ENCODE results near the gene ARL8A. TPM values are rescaled to one million over a fixed set of nuclear protein-coding genes. Genes with fewer than 3 reads are reported as not detected.

ARL8A gene
- total and polyA plus RNA-seq, 2 experiments from 2014 or later = 30.3 to 32.7 TPM

DNA sequence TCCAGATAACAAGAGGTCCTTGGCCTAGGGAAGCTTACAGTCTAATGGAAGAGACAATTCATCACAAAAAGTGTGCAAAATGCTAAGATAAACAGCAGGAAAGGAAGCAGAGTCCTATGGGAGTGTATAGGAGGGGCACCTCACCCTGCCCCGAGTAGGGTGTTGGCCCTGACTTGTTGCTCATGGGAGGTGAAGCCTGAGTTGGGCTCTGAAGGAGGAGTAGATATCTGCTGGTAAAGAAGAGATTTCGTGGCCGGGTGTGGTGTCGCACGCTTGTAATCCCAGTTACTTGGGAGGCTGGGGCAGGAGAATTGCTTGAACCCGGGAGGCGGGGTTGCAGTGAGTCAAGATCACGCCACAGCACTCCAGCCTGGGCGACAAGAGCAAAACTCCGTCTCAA is 40.5 kb downstream of the ARL8A start (continued):
- TF ChIP-seq, protein P1, sequence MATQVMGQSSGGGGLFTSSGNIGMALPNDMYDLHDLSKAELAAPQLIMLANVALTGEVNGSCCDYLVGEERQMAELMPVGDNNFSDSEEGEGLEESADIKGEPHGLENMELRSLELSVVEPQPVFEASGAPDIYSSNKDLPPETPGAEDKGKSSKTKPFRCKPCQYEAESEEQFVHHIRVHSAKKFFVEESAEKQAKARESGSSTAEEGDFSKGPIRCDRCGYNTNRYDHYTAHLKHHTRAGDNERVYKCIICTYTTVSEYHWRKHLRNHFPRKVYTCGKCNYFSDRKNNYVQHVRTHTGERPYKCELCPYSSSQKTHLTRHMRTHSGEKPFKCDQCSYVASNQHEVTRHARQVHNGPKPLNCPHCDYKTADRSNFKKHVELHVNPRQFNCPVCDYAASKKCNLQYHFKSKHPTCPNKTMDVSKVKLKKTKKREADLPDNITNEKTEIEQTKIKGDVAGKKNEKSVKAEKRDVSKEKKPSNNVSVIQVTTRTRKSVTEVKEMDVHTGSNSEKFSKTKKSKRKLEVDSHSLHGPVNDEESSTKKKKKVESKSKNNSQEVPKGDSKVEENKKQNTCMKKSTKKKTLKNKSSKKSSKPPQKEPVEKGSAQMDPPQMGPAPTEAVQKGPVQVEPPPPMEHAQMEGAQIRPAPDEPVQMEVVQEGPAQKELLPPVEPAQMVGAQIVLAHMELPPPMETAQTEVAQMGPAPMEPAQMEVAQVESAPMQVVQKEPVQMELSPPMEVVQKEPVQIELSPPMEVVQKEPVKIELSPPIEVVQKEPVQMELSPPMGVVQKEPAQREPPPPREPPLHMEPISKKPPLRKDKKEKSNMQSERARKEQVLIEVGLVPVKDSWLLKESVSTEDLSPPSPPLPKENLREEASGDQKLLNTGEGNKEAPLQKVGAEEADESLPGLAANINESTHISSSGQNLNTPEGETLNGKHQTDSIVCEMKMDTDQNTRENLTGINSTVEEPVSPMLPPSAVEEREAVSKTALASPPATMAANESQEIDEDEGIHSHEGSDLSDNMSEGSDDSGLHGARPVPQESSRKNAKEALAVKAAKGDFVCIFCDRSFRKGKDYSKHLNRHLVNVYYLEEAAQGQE (IDR thresholded peaks at IDR 0.05; ENCODE audit: unreplicated experiment) = no peak

GRCh38 chr1:202101184-202101583 is 43.4 kb downstream of the ARL8A start:
- no peak overlapping the region for H3K4me3 Mint-ChIP-seq
- no peaks in the 10 kb centered on the region for H4K20me1 ChIP-seq (replicated peaks; ENCODE audit: insufficient read depth)
- no peaks in the 10 kb centered on the region for H3K36me3 Mint-ChIP-seq (ENCODE audit: low read depth)
- no peaks in the 10 kb centered on the region for H3K9me3 Mint-ChIP-seq
- no peak overlapping the region for H3K4me3 ChIP-seq
- no peaks in the 10 kb centered on the region for H3K27me3 ChIP-seq (ENCODE audit: insufficient read depth)
- peaks cover 5% of the 10 kb centered on the region for H3K27me3 Mint-ChIP-seq (ENCODE audit: insufficient read depth, low read depth, poor library complexity)
- ATAC-seq = peak; percentile 20
- peaks cover 11% of the 10 kb centered on the region for H3K4me1 ChIP-seq (ENCODE audit: insufficient read depth)
- H3K27ac ChIP-seq (ENCODE audit: low read depth) = no peak overlapping the region
- peaks cover 22% of the 10 kb centered on the region for H3K4me1 Mint-ChIP-seq
- no peak overlapping the region for H3K27ac Mint-ChIP-seq
- DNase-seq (ENCODE audit: low spot score) = no peak
- no peaks in the 10 kb centered on the region for H3K9me2 ChIP-seq (ENCODE audit: insufficient read depth)
- no peaks in the 10 kb centered on the region for H3F3A ChIP-seq (replicated peaks; ENCODE audit: low read depth)
- H3K79me2 ChIP-seq (replicated peaks; ENCODE audit: insufficient read depth) = no peaks in the 10 kb centered on the region
- H2AFZ ChIP-seq = peak overlapping the region; percentile 78
- no peak for TF ChIP-seq CREB1 (CRISPR knock-in tag; IDR thresholded peaks at IDR 0.05; ENCODE audit: low read depth)
- TF ChIP-seq, protein P2, sequence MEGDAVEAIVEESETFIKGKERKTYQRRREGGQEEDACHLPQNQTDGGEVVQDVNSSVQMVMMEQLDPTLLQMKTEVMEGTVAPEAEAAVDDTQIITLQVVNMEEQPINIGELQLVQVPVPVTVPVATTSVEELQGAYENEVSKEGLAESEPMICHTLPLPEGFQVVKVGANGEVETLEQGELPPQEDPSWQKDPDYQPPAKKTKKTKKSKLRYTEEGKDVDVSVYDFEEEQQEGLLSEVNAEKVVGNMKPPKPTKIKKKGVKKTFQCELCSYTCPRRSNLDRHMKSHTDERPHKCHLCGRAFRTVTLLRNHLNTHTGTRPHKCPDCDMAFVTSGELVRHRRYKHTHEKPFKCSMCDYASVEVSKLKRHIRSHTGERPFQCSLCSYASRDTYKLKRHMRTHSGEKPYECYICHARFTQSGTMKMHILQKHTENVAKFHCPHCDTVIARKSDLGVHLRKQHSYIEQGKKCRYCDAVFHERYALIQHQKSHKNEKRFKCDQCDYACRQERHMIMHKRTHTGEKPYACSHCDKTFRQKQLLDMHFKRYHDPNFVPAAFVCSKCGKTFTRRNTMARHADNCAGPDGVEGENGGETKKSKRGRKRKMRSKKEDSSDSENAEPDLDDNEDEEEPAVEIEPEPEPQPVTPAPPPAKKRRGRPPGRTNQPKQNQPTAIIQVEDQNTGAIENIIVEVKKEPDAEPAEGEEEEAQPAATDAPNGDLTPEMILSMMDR (conservative IDR thresholded peaks at IDR 0.05; ENCODE audit: low read depth in 2 of 2) = peak in 1 of 2 experiments; percentile 38; a peak in 2 of 4 replicates
- peak overlapping the region; percentile 51; the same call in 1 of the 2 replicates for H3K4me2 ChIP-seq
- no peaks in the 10 kb centered on the region for H3K36me3 ChIP-seq (ENCODE audit: insufficient read depth)

- Mint-ChIP-seq H3K9me3 (no peaks in the 10 kb centered on the region; the same call in 2 of the 3 replicates), H3K4me3 (no peak overlapping the region), H3K36me3 (ENCODE audit: low read depth) (no peaks in the 10 kb centered on the region), H3K27ac (no peak overlapping the region), H3K27me3 (ENCODE audit: insufficient read depth, low read depth, poor library complexity) (peaks cover 9% of the 10 kb centered on the region), H3K4me1 (peaks cover 5% of the 10 kb centered on the region; the same call in 1 of the 3 replicates)
- H3K27ac ChIP-seq (ENCODE audit: low read depth) = no peak overlapping the region
- H3K9me2 ChIP-seq (ENCODE audit: insufficient read depth) = no peaks in the 10 kb centered on the region
- ATAC-seq (no peak), DNase-seq (ENCODE audit: low spot score) (no peak)
- TF ChIP-seq ZNF462 (CRISPR knock-in tag; IDR thresholded peaks at IDR 0.05) (no peak), ETS1 (IDR thresholded peaks at IDR 0.05) (no peak), CREB1 (CRISPR knock-in tag; IDR thresholded peaks at IDR 0.05; ENCODE audit: low read depth) (no peak)
- H4K20me1 ChIP-seq (replicated peaks; ENCODE audit: insufficient read depth) = no peaks in the 10 kb centered on the region
- H3K4me3 ChIP-seq = no peak overlapping the region
- H3K4me2 ChIP-seq = no peak overlapping the region
- H3K4me1 ChIP-seq (ENCODE audit: insufficient read depth) = no peaks in the 10 kb centered on the region
- H3K27me3 ChIP-seq (ENCODE audit: insufficient read depth) = no peaks in the 10 kb centered on the region
- no peak overlapping the region for H2AFZ ChIP-seq
- H3K79me2 ChIP-seq (replicated peaks; ENCODE audit: insufficient read depth) = no peaks in the 10 kb centered on the region
- H3F3A ChIP-seq (replicated peaks; ENCODE audit: low read depth) = no peaks in the 10 kb centered on the region
- no peaks in the 10 kb centered on the region; the same call in 1 of the 2 replicates for H3K36me3 ChIP-seq (ENCODE audit: insufficient read depth)
Observed at GRCh38 chr1:202093858-202094257, 50.7 kb downstream of the ARL8A start.
